Measurements from ENCODE around the gene RNF227.
"Not testable (repeated sequence)": the region's sequence is repeated elsewhere in the genome, so short reads cannot be mapped to it uniquely, and the experiment has no call there.

Gene RNF227

DNA sequence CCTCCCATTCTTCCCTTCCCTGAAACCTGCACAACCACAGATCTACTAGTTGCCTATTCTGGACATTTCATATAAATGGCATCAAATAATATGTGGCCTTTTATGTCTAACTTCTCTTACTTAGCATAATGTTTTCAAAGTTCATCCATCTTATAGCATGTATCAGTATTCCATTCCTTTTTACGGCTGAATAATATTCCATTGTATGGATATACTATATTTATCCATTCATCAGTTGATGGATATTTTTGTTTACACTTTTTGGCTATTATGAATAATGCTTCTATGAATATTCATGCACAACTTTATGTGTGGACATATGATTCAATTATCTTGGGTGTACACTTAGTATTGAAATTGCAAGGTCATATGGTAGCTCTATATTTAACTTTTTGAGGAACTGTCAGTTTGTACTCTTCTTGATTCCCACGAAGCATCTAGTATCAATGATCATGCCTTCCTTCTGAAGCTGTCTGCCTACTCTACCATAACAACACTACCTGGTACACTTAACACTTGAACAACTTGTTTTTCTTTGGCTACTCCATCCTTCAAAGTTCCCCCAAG, 40.2 kb downstream of the RNF227 start:
- TF ChIP-seq, protein P1, sequence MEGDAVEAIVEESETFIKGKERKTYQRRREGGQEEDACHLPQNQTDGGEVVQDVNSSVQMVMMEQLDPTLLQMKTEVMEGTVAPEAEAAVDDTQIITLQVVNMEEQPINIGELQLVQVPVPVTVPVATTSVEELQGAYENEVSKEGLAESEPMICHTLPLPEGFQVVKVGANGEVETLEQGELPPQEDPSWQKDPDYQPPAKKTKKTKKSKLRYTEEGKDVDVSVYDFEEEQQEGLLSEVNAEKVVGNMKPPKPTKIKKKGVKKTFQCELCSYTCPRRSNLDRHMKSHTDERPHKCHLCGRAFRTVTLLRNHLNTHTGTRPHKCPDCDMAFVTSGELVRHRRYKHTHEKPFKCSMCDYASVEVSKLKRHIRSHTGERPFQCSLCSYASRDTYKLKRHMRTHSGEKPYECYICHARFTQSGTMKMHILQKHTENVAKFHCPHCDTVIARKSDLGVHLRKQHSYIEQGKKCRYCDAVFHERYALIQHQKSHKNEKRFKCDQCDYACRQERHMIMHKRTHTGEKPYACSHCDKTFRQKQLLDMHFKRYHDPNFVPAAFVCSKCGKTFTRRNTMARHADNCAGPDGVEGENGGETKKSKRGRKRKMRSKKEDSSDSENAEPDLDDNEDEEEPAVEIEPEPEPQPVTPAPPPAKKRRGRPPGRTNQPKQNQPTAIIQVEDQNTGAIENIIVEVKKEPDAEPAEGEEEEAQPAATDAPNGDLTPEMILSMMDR (IDR thresholded peaks at IDR 0.05; ENCODE audit: control extremely low read depth, extremely low read depth, low read depth, missing control alignments) = no peak
- ChIA-PET CTCF (interaction anchor here (1.0 to 2.1 kb wide), 6 partner anchors 8 to 165 kb away, joined by 3 to 7 read pairs (median 4); partner anchors contain the start of gene NAA38), POLR2A (no interaction called here)

GRCh38 chr17:7873051-7873450, 43.0 kb downstream of the RNF227 start:
- ChIA-PET POLR2A (no interaction called here), CTCF (interaction anchor here (1.0 to 1.7 kb wide), 2 partner anchors 9 to 12 kb away, joined by 4 to 9 read pairs; no protein-coding TSS in a partner anchor)
- DNase-seq (ENCODE audit: extremely low spot score) = no peak
- TF ChIP-seq, protein P1 (IDR thresholded peaks at IDR 0.05; ENCODE audit: control extremely low read depth, extremely low read depth, low read depth, missing control alignments) = no peak

More for the DNA sequence above, 40.2 kb downstream of the RNF227 start:
- no peak for DNase-seq (ENCODE audit: extremely low spot score)

- TF ChIP-seq, protein P1 (IDR thresholded peaks at IDR 0.05; ENCODE audit: control extremely low read depth, extremely low read depth, low read depth, missing control alignments) = no peak
- CTCF ChIA-PET = interaction anchor here (0.7 to 5.3 kb wide), 6 partner anchors 8 to 189 kb away, joined by 4 to 38 read pairs (median 4); no protein-coding TSS in a partner anchor
- POLR2A ChIA-PET = no interaction called here
Observed at GRCh38 chr17:7867881-7868329, 48.2 kb downstream of the RNF227 start.

GRCh38 chr17:7864995-7865650, 51.0 kb downstream of the RNF227 start:
- no peak for DNase-seq (ENCODE audit: extremely low spot score)
- ChIA-PET POLR2A (interaction anchor here (0.7 kb wide), 1 partner anchor 183 kb away, joined by 3 read pairs; no protein-coding TSS in a partner anchor), CTCF (interaction anchor here (1.0 to 8.9 kb wide), 10 partner anchors 13 to 195 kb away, joined by 3 to 121 read pairs (median 4); no protein-coding TSS in a partner anchor)
- TF ChIP-seq, protein P1 (IDR thresholded peaks at IDR 0.05; ENCODE audit: control extremely low read depth, extremely low read depth, low read depth, missing control alignments) = no peak

More at GRCh38 chr17:7867881-7868329, 48.2 kb downstream of the RNF227 start:
- DNase-seq (ENCODE audit: extremely low spot score) = no peak

DNA sequence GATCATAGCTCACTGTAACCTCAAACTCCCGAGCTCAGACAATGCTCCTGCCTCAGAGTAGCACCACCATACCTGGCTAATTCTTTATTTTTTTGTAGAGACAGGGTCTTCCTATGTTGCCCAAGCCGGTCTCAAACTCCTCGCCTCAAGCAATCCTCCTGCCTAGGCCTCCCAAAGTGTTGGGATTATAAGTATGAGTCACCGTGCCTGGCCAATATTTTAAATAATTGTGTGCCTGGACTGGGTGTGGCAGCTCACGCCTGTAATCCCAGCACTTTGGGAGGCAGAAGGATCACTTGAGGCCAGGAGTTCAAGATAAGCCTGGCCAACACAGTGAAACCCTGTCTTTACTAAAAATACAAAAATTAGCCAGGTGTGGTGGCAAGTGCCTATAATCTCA, 51.7 kb downstream of the RNF227 start:
- POLR2A ChIA-PET = interaction anchor here (0.7 kb wide), 1 partner anchor 123 kb away, joined by 4 read pairs; no protein-coding TSS in a partner anchor
- not testable (repeated sequence) for DNase-seq (ENCODE audit: extremely low spot score)
- CTCF ChIA-PET = interaction anchor here (1.2 to 8.9 kb wide), 14 partner anchors 7 to 196 kb away, joined by 3 to 121 read pairs (median 5); no protein-coding TSS in a partner anchor

Data from GM10248 (cell line).